GM12878 (cell line): ENCODE data around the gene IRAK4. TPM values are rescaled to one million over a fixed set of nuclear protein-coding genes. Genes with fewer than 3 reads are reported as not detected.

ENCODE experiments used
- EED ChIP-seq: sonication (generic); IDR thresholded peaks from 2 replicates; pipeline ENCODE4 v1.6.1; 2016; ENCODE audit warnings: antibody characterized with exemption, low read depth
- ESRRA ChIP-seq: IDR thresholded peaks from 2 replicates; pipeline ENCODE4 v1.6.1; 2012; ENCODE audit warnings: mild to moderate bottlenecking, low read length, improper control_type of control experiment
- GABPA ChIP-seq: IDR thresholded peaks from 2 replicates; pipeline ENCODE4 v1.6.1; 2014; ENCODE audit warnings: antibody characterized with exemption, low read depth, mild to moderate bottlenecking, inconsistent platforms
- HCFC1 ChIP-seq: fragments of 150-350 bp; IDR thresholded peaks from 2 replicates; pipeline ENCODE4 v1.6.1; 2014; ENCODE audit warnings: low read length
- HDAC2 ChIP-seq: fragments of 200-600 bp; sonication (generic); IDR thresholded peaks from 2 replicates; pipeline ENCODE4 v1.6.1; 2017
- IKZF1 ChIP-seq: fragments of 450-650 bp; conservative IDR thresholded peaks from 2 replicates; pipeline ENCODE4 v1.6.1; 2017; ENCODE audit warnings: antibody characterized with exemption, mild to moderate bottlenecking
- IKZF2 ChIP-seq, 2 experiments: fragments of 450-650 bp; IDR thresholded peaks; 2 replicates each; pipeline ENCODE4 v1.6.1; 2017; ENCODE audit warnings: mild to moderate bottlenecking in 2 of 2, moderate library complexity in 2 of 2
- NFYA ChIP-seq: IDR thresholded peaks from 2 replicates; pipeline ENCODE4 v1.6.1; 2011; ENCODE audit warnings: low read depth, mild to moderate bottlenecking, low read length, improper control_type of control experiment, borderline replicate concordance
- SPI1 ChIP-seq: IDR thresholded peaks from 2 replicates; pipeline ENCODE4 v1.6.1; 2011; ENCODE audit warnings: low read depth, mild to moderate bottlenecking, low read length, moderate library complexity, borderline replicate concordance; ENCODE audit not compliant: insufficient read depth
- SREBF1 ChIP-seq: IDR thresholded peaks from 2 replicates; pipeline ENCODE4 v1.6.1; 2012; ENCODE audit warnings: mild to moderate bottlenecking, low read length
- STAT3 ChIP-seq: IDR thresholded peaks from 2 replicates; pipeline ENCODE4 v1.6.1; 2011; ENCODE audit warnings: low read depth, low read length, improper control_type of control experiment
- ZBED1 ChIP-seq: IDR thresholded peaks from 2 replicates; pipeline ENCODE4 v1.6.1; 2016; ENCODE audit warnings: borderline replicate concordance
- ZNF622 ChIP-seq: fragments of 450-650 bp; IDR thresholded peaks from 2 replicates; pipeline ENCODE4 v1.6.1; 2017; ENCODE audit warnings: mild to moderate bottlenecking, inconsistent platforms
- polyA plus RNA-seq, 11 experiments: library from polyadenylated mRNA; depleted of rRNA in 4 of 11; unstranded in 6 of 11; stranded (reverse) in 5 of 11; fragments of >200 nt; fragmentation: Nextera tagmentation in 4 of 11; fragmentation: Illumina TruSeq in 1 of 11; extraction: Ambion mirVana in 4 of 11; extraction: Trizol in 1 of 11; gene quantifications; 1 replicate in 1 of 11; 2 replicates in 10 of 11; pipeline versions ENCODE4 v1.2.1 to v1.2.3, GENCODE V29; 2011 to 2016; ENCODE audit warnings: inconsistent platforms in 2 of 11, missing spikeins in 2 of 11, low read depth in 1 of 11
- total RNA-seq, 4 experiments: library from RNA; depleted of rRNA in 3 of 4; stranded (reverse); fragments of >200 nt in 3 of 4; fragmentation: Illumina TruSeq in 1 of 4; extraction: Trizol in 1 of 4; gene quantifications; 2 replicates each; pipeline versions ENCODE4 v1.2.1 to v1.2.3, GENCODE V29; 2013 to 2021
- TF ChIP-seq, protein P1 (sequence below): IDR thresholded peaks from 2 replicates; pipeline ENCODE4 v1.6.1; 2011; ENCODE audit warnings: borderline replicate concordance, low read depth, mild to moderate bottlenecking, moderate library complexity, low read length; ENCODE audit not compliant: insufficient read depth, poor library complexity, severe bottlenecking
- TF ChIP-seq, protein P2 (sequence below): fragments of 450-650 bp; IDR thresholded peaks from 2 replicates; pipeline ENCODE4 v1.6.1; 2017; ENCODE audit warnings: mild to moderate bottlenecking, moderate library complexity

The IRAK4 gene
- total and polyA plus RNA-seq, 10 of the 15 experiments (the other 5 are each of a cell fraction or from before 2014, with no cell fraction given), result 7.9 to 46.8 (median 20.9) TPM

- TF ChIP-seq SPI1, result no peak
- no peak for TF ChIP-seq ZNF622
- TF ChIP-seq NFYA, result no peak
- no peak for TF ChIP-seq IKZF1
- TF ChIP-seq HDAC2, result no peak
- no peak for TF ChIP-seq SREBF1
- no peak for TF ChIP-seq EED
- no peak for TF ChIP-seq ZBED1
- TF ChIP-seq, protein P1, sequence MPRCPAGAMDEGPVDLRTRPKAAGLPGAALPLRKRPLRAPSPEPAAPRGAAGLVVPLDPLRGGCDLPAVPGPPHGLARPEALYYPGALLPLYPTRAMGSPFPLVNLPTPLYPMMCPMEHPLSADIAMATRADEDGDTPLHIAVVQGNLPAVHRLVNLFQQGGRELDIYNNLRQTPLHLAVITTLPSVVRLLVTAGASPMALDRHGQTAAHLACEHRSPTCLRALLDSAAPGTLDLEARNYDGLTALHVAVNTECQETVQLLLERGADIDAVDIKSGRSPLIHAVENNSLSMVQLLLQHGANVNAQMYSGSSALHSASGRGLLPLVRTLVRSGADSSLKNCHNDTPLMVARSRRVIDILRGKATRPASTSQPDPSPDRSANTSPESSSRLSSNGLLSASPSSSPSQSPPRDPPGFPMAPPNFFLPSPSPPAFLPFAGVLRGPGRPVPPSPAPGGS, result no peak
- TF ChIP-seq, protein P2, sequence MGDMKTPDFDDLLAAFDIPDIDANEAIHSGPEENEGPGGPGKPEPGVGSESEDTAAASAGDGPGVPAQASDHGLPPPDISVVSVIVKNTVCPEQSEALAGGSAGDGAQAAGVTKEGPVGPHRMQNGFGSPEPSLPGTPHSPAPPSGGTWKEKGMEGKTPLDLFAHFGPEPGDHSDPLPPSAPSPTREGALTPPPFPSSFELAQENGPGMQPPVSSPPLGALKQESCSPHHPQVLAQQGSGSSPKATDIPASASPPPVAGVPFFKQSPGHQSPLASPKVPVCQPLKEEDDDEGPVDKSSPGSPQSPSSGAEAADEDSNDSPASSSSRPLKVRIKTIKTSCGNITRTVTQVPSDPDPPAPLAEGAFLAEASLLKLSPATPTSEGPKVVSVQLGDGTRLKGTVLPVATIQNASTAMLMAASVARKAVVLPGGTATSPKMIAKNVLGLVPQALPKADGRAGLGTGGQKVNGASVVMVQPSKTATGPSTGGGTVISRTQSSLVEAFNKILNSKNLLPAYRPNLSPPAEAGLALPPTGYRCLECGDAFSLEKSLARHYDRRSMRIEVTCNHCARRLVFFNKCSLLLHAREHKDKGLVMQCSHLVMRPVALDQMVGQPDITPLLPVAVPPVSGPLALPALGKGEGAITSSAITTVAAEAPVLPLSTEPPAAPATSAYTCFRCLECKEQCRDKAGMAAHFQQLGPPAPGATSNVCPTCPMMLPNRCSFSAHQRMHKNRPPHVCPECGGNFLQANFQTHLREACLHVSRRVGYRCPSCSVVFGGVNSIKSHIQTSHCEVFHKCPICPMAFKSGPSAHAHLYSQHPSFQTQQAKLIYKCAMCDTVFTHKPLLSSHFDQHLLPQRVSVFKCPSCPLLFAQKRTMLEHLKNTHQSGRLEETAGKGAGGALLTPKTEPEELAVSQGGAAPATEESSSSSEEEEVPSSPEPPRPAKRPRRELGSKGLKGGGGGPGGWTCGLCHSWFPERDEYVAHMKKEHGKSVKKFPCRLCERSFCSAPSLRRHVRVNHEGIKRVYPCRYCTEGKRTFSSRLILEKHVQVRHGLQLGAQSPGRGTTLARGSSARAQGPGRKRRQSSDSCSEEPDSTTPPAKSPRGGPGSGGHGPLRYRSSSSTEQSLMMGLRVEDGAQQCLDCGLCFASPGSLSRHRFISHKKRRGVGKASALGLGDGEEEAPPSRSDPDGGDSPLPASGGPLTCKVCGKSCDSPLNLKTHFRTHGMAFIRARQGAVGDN, result no peak
- TF ChIP-seq STAT3, result no peak
- no peak for TF ChIP-seq HCFC1
- TF ChIP-seq IKZF2 (IDR thresholded peaks at IDR 0.05), result no peak
- no peak for TF ChIP-seq ESRRA
- no peak for TF ChIP-seq GABPA
- TF ChIP-seq, all 136 proteins: peak for 0
Observed at GRCh38 chr12:43749016-43749415, 9.7 kb upstream of the IRAK4 start (continued).
